ENCODE data around the gene CERS6. TPM values are rescaled to one million over a fixed set of nuclear protein-coding genes. Genes with fewer than 3 reads are reported as not detected.

CERS6 gene
- total and polyA plus RNA-seq, 2 experiments from 2014 or later, result 7.4 to 35.0 TPM

GRCh38 chr2:168429988-168430387 lies 26.1 kb upstream of the CERS6 start (continued):
- no peak for TF ChIP-seq ETS1 (IDR thresholded peaks at IDR 0.05)

GRCh38 chr2:168430431-168430830 lies 25.6 kb upstream of the CERS6 start:
- Histone ChIP-seq H2AFZ (peak overlapping the region; percentile 24; the same call in 1 of the 2 replicates), H3K4me2 (no peak overlapping the region), H3K79me2 (replicated peaks; ENCODE audit: insufficient read depth) (no peaks in the 10 kb centered on the region), H3F3A (replicated peaks; ENCODE audit: low read depth) (no peaks in the 10 kb centered on the region), H3K4me3 (no peak overlapping the region), H3K36me3 (ENCODE audit: insufficient read depth) (no peaks in the 10 kb centered on the region), H3K4me1 (ENCODE audit: insufficient read depth) (peaks cover 12% of the 10 kb centered on the region; the same call in 1 of the 2 replicates), H3K27me3 (ENCODE audit: insufficient read depth) (no peaks in the 10 kb centered on the region), H4K20me1 (replicated peaks; ENCODE audit: insufficient read depth) (no peaks in the 10 kb centered on the region), H3K27ac (ENCODE audit: low read depth) (no peak overlapping the region), H3K9me2 (ENCODE audit: insufficient read depth) (peaks cover 13% of the 10 kb centered on the region; the same call in 1 of the 2 replicates)
- DNase-seq (ENCODE audit: low spot score) (no peak), ATAC-seq (no peak)
- H3K36me3 Mint-ChIP-seq (ENCODE audit: low read depth), result no peaks in the 10 kb centered on the region
- H3K27me3 Mint-ChIP-seq (ENCODE audit: insufficient read depth, low read depth, poor library complexity), result no peaks in the 10 kb centered on the region
- TF ChIP-seq REST (IDR thresholded peaks at IDR 0.05; ENCODE audit: unreplicated experiment), result no peak
- no peak for TF ChIP-seq CREB1 (CRISPR knock-in tag; IDR thresholded peaks at IDR 0.05; ENCODE audit: low read depth)
- no peak for TF ChIP-seq EZH2 (IDR thresholded peaks at IDR 0.05; ENCODE audit: low read depth, unreplicated experiment)
- no peak for TF ChIP-seq EZH2phosphoT487 (IDR thresholded peaks at IDR 0.05; ENCODE audit: unreplicated experiment)
- H3K9me3 Mint-ChIP-seq, result no peaks in the 10 kb centered on the region
- peaks cover 22% of the 10 kb centered on the region for H3K4me1 Mint-ChIP-seq
- no peak overlapping the region for H3K4me3 Mint-ChIP-seq
- H3K27ac Mint-ChIP-seq, result no peak overlapping the region

- no peaks in the 10 kb centered on the region for H3K36me3 ChIP-seq (ENCODE audit: insufficient read depth)
- no peak overlapping the region; the same call in 1 of the 2 replicates for H2AFZ ChIP-seq
- H3K27me3 ChIP-seq (ENCODE audit: insufficient read depth), result no peaks in the 10 kb centered on the region
- ATAC-seq (no peak; the same call in 2 of the 3 replicates), DNase-seq (ENCODE audit: low spot score) (no peak)
- H3K4me3 ChIP-seq, result no peak overlapping the region
- Mint-ChIP-seq H3K4me1 (peaks cover 22% of the 10 kb centered on the region), H3K9me3 (no peaks in the 10 kb centered on the region), H3K27me3 (ENCODE audit: insufficient read depth, low read depth, poor library complexity) (no peaks in the 10 kb centered on the region), H3K4me3 (no peak overlapping the region), H3K27ac (no peak overlapping the region), H3K36me3 (ENCODE audit: low read depth) (no peaks in the 10 kb centered on the region)
- no peaks in the 10 kb centered on the region for H4K20me1 ChIP-seq (replicated peaks; ENCODE audit: insufficient read depth)
- no peaks in the 10 kb centered on the region for H3K79me2 ChIP-seq (replicated peaks; ENCODE audit: insufficient read depth)
- no peaks in the 10 kb centered on the region for H3F3A ChIP-seq (replicated peaks; ENCODE audit: low read depth)
- peaks cover 6% of the 10 kb centered on the region; the same call in 1 of the 2 replicates for H3K9me2 ChIP-seq (ENCODE audit: insufficient read depth)
- peak overlapping the region; percentile 41; the same call in 1 of the 2 replicates for H3K4me2 ChIP-seq
- peaks cover 12% of the 10 kb centered on the region; the same call in 1 of the 2 replicates for H3K4me1 ChIP-seq (ENCODE audit: insufficient read depth)
- no peak overlapping the region for H3K27ac ChIP-seq (ENCODE audit: low read depth)
- no peak for TF ChIP-seq REST (IDR thresholded peaks at IDR 0.05; ENCODE audit: unreplicated experiment)
Observed at GRCh38 chr2:168431301-168432024, 24.6 kb upstream of the CERS6 start.
